Measurements from ENCODE around the gene DENND1B.

DENND1B gene

GRCh38 chr1:197782722-197783360, 7.6 kb upstream of the DENND1B start:
- TF ChIP-seq ZNF830 (tag by site-specific recombination; IDR thresholded peaks at IDR 0.05; ENCODE audit: low read depth) (no peak), ZNF707 (tag by site-specific recombination; IDR thresholded peaks at IDR 0.05) (no peak), PRDM6 (tag by site-specific recombination; IDR thresholded peaks at IDR 0.05) (no peak), ZNF555 (tag by site-specific recombination; conservative IDR thresholded peaks at IDR 0.05) (no peak), YY2 (tag by site-specific recombination; IDR thresholded peaks at IDR 0.05) (no peak), ZNF843 (tag by site-specific recombination; IDR thresholded peaks at IDR 0.05) (no peak), HOXA7 (CRISPR knock-in tag; IDR thresholded peaks at IDR 0.05; ENCODE audit: borderline replicate concordance) (no peak), ZNF658 (tag by site-specific recombination; IDR thresholded peaks at IDR 0.05) (no peak), ZNF677 (tag by site-specific recombination; IDR thresholded peaks at IDR 0.05) (no peak)
- H3K4me1 ChIP-seq (ENCODE audit: control insufficient read depth, insufficient read depth, low read length), result no peaks in the 10 kb centered on the region
- ChIA-PET POLR2A (no interaction called here), CTCF (interaction anchor here (1.2 kb wide), 1 partner anchor 86 kb away, joined by 3 read pairs; no protein-coding TSS in a partner anchor)
- no peak overlapping the region for H3K4me3 ChIP-seq (ENCODE audit: low read depth, low read length)
- H3K36me3 ChIP-seq (ENCODE audit: control insufficient read depth in 2 of 2, insufficient read depth in 1 of 2, low read length in 2 of 2), result no peaks in the 10 kb centered on the region
- no peak overlapping the region for H3K27ac ChIP-seq (ENCODE audit: extremely low read depth, low read depth, low read length)
- no peaks in the 10 kb centered on the region for H3K9me3 ChIP-seq (ENCODE audit: control insufficient read depth, insufficient read depth, low read depth, low read length)

DNA sequence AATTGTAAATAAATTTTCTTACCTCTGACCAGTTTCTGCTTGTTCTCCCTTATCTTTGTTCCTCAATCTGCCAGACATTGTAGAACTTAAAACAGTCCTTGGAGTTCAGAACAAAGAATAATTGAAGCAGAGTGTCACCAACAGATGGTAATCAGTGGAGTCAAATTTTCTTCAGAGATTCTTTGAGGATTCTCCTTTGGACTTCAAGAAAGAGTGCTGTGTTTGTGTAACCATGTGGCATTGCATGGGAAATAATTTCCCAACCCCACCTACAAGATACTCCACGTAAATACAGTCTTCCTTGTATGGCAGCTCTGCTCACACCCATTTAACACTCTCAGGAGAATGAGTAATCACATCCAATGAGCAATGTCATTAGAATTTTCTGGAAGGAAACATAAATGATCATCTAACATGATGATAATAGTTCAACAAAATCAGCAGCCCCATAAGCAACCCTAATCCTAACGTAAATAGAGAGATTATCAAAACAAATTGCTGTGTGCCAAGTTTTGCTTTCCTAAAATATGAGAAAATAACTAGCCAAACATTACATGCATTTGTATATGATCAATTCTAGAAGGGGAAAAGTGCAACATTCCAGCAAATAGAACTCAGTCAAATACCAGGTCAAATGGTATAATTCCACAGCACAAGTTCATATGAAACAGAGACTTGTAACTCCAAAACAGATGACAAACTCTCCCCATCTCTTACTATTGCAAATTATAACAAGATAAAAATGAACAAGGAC, 6.9 kb upstream of the DENND1B start:
- POLR2A ChIA-PET, result no interaction called here
- CTCF ChIA-PET, result interaction anchor here (1.2 kb wide), 1 partner anchor 86 kb away, joined by 3 read pairs; no protein-coding TSS in a partner anchor
- H3K9me3 ChIP-seq (ENCODE audit: control insufficient read depth, insufficient read depth, low read depth, low read length), result no peaks in the 10 kb centered on the region
- no peak for TF ChIP-seq ZNF140 (tag by site-specific recombination; IDR thresholded peaks at IDR 0.05)
- no peak for TF ChIP-seq ZSCAN18 (tag by site-specific recombination; IDR thresholded peaks at IDR 0.05)
- TF ChIP-seq, protein P1, sequence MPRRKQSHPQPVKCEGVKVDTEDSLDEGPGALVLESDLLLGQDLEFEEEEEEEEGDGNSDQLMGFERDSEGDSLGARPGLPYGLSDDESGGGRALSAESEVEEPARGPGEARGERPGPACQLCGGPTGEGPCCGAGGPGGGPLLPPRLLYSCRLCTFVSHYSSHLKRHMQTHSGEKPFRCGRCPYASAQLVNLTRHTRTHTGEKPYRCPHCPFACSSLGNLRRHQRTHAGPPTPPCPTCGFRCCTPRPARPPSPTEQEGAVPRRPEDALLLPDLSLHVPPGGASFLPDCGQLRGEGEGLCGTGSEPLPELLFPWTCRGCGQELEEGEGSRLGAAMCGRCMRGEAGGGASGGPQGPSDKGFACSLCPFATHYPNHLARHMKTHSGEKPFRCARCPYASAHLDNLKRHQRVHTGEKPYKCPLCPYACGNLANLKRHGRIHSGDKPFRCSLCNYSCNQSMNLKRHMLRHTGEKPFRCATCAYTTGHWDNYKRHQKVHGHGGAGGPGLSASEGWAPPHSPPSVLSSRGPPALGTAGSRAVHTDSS (tag by site-specific recombination; IDR thresholded peaks at IDR 0.05), result no peak
- peak; percentile 55; the same call in 1 of the 2 replicates for TF ChIP-seq ZNF664 (tag by site-specific recombination; IDR thresholded peaks at IDR 0.05)
- H3K27ac ChIP-seq (ENCODE audit: extremely low read depth, low read depth, low read length), result no peak overlapping the region
- no peaks in the 10 kb centered on the region for H3K36me3 ChIP-seq (ENCODE audit: control insufficient read depth in 2 of 2, insufficient read depth in 1 of 2, low read length in 2 of 2)
- H3K4me1 ChIP-seq (ENCODE audit: control insufficient read depth, insufficient read depth, low read length), result no peaks in the 10 kb centered on the region
- H3K4me3 ChIP-seq (ENCODE audit: low read depth, low read length), result no peak overlapping the region

DNA sequence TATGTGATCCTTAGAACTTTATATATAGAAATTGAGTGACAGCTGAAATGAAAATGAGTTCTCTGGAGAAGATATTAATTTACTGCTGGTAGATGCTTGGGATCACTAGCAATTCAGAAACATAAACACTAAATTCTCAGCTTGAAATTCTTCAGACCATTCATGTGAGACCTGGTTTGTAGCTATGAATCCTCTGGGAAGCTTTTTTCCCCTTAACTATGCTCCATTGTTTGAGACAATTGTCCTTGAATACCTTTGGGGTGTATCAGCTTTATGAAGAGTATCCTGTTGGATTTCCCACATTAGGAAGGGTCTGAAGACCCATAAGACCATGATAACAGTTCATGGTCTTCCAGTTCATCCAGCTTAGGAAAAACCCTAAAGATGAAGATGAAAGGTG, 4.6 kb upstream of the DENND1B start:
- no peaks in the 10 kb centered on the region for H3K36me3 ChIP-seq (ENCODE audit: control insufficient read depth in 2 of 2, insufficient read depth in 1 of 2, low read length in 2 of 2)
- no peaks in the 10 kb centered on the region; the same call in 1 of the 2 replicates for H3K4me1 ChIP-seq (ENCODE audit: control insufficient read depth, insufficient read depth, low read length)
- POLR2A ChIA-PET, result no interaction called here
- no peak overlapping the region for H3K4me3 ChIP-seq (ENCODE audit: low read depth, low read length)
- no peak overlapping the region for H3K27ac ChIP-seq (ENCODE audit: extremely low read depth, low read depth, low read length)
- CTCF ChIA-PET, result no interaction called here
- H3K9me3 ChIP-seq (ENCODE audit: control insufficient read depth, insufficient read depth, low read depth, low read length), result no peaks in the 10 kb centered on the region
- TF ChIP-seq SP7 (tag by site-specific recombination; IDR thresholded peaks at IDR 0.05) (no peak), ZNF426 (tag by site-specific recombination; IDR thresholded peaks at IDR 0.05) (no peak), ZNF548 (tag by site-specific recombination; IDR thresholded peaks at IDR 0.05) (no peak), MEIS1 (CRISPR knock-in tag; IDR thresholded peaks at IDR 0.05; ENCODE audit: borderline replicate concordance) (no peak), ZBTB8A (tag by site-specific recombination; IDR thresholded peaks at IDR 0.05) (no peak), ZNF18 (tag by site-specific recombination; IDR thresholded peaks at IDR 0.05) (no peak), PATZ1 (tag by site-specific recombination; IDR thresholded peaks at IDR 0.05) (no peak), ZNF747 (tag by site-specific recombination; IDR thresholded peaks at IDR 0.05) (no peak), ZNF585B (tag by site-specific recombination; IDR thresholded peaks at IDR 0.05) (no peak), ZBTB20 (tag by site-specific recombination; IDR thresholded peaks at IDR 0.05) (no peak)
